ENCODE data around the gene TMSB4X.
"Not testable (repeated sequence)": the region's sequence is repeated elsewhere in the genome, so short reads cannot be mapped to it uniquely, and the experiment has no call there.

The TMSB4X gene

DNA sequence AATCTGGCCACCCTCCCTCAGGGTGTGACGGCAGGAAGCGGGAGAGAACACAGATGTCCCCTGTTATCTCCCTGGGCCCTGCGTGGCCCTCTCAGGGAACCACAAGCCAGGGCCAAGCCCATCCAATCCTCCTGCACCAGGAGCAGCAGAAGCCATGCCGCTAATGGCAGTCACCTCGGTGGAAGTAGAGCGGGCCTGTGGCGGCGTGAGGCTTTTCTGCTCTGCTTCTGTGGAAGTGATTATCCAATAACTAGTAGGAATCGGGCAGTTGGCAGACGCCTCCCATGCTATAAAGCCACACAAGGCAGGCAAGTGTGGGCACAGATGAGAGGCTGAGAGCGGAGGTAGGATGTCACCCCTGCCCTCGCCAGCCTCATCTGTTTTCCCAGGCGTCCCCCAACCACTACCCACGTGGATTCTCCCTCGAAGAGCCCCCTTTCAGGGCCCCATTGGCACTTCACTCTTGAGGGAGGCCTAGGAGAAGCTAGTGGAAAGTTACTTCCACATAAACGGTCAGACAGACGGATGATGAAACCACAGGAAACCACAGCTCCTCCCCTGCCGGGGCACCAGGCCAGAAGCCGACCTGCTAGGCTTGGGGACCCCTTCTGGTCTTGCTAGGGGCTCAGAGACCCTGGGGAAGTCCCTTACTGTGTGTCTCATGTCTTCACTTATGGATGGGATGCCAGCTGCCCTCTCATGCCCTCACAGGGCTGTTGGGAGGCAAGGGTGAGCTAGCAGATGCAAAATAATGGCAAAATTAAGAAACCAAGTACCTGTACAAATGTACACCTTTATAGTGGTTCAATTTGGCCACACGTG lies 18.8 kb upstream of the TMSB4X start:
- DNase-seq (ENCODE audit: low spot score) = no peak
- TF ChIP-seq, protein P1, sequence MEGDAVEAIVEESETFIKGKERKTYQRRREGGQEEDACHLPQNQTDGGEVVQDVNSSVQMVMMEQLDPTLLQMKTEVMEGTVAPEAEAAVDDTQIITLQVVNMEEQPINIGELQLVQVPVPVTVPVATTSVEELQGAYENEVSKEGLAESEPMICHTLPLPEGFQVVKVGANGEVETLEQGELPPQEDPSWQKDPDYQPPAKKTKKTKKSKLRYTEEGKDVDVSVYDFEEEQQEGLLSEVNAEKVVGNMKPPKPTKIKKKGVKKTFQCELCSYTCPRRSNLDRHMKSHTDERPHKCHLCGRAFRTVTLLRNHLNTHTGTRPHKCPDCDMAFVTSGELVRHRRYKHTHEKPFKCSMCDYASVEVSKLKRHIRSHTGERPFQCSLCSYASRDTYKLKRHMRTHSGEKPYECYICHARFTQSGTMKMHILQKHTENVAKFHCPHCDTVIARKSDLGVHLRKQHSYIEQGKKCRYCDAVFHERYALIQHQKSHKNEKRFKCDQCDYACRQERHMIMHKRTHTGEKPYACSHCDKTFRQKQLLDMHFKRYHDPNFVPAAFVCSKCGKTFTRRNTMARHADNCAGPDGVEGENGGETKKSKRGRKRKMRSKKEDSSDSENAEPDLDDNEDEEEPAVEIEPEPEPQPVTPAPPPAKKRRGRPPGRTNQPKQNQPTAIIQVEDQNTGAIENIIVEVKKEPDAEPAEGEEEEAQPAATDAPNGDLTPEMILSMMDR (IDR thresholded peaks at IDR 0.05; ENCODE audit: extremely low read depth, insufficient read depth, missing control alignments) = no peak
- in situ Hi-C loops (cut with MboI; ENCODE audit: low pct_unique_long_range_greater_than_20kb, low sequenced_read_pairs, unreplicated experiment) = loop anchor here (10.0 kb wide), 2 partner anchors 129 to 539 kb away; no protein-coding TSS in a partner anchor

DNA sequence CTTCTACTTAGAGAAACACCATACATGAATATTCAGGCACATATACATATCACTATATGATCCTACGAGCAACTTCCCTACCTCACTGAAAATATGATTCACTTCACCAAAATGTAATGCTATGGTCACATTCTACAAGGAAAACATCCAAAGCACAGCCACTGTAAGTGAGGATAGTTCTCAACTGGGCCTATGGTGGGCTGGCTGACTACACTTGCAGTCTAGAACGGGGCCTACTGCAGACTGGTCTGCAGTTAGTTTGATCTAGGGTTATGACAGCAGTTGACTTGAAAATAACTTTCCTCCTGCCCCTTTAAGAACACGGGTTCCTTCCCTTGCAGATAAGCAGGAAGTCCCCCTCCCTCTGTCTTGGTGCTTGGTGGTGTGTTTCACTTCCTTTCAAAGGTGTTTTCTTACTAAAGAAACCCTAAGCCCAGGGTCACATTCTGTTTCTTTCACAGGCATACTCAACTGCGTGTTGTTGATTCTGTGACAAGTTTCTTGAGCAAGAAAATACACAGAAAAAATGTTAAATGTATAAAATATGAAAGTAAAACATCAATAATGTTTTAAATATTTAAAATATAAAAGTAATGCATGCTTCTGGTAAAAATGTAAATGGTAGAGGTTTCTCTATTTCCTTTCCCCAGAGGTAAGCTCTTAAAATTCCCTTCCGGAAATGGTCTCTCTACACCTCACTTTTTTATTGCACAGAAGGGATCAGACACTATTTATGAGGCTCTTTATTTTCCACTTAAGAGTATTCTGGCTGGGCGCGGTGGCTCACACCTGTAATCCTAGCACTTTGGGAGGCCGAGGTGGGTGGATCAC lies 18.0 kb upstream of the TMSB4X start:
- in situ Hi-C loops (cut with MboI; ENCODE audit: low pct_unique_long_range_greater_than_20kb, low sequenced_read_pairs, unreplicated experiment) = loop anchor here (10.0 kb wide), 2 partner anchors 128 to 538 kb away; no protein-coding TSS in a partner anchor
- DNase-seq (ENCODE audit: low spot score) = peak; percentile 84
- TF ChIP-seq, protein P1 (IDR thresholded peaks at IDR 0.05; ENCODE audit: extremely low read depth, insufficient read depth, missing control alignments) = no peak

DNA sequence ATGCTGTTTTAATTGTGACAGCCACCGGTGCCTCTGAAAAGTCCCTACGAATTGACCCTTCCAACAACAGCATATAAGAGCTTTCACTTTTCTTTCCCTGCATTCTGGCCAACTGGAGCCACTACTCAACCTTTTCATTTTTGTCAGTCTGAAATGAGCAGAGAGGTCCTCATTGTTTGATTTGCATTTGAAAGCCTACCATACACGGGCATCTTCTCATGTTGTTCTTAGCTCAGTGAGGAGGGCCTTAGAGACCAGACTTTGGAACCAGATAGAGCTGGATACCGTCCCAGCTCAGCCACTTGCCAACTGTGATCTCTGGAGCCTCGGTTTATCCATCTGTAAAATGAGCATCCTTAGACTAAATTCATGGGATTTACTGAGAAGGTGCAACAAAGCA lies 16.9 kb upstream of the TMSB4X start:
- peak; percentile 33 for DNase-seq (ENCODE audit: low spot score)
- TF ChIP-seq, protein P1 (IDR thresholded peaks at IDR 0.05; ENCODE audit: extremely low read depth, insufficient read depth, missing control alignments) = no peak
- in situ Hi-C loops (cut with MboI; ENCODE audit: low pct_unique_long_range_greater_than_20kb, low sequenced_read_pairs, unreplicated experiment) = loop anchor here (10.0 kb wide), 2 partner anchors 127 to 537 kb away; no protein-coding TSS in a partner anchor

DNA sequence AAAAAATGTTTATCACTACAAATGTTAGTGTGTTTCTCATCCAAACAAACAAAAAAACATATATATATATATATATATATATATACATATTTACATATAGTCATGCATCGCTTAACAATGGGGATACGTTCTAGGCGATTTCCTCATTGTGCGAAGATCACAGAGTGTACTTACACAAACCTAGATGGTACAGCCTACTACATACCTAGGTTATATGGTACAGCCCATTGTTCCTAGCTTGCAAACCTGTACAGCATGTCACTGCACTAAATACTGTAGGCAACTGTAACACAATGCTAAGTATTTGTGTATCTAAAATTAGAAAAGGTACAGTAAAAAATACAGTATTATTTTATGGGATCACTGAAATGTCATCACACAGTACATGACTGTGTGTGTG lies 16.4 kb upstream of the TMSB4X start:
- in situ Hi-C loops (cut with MboI; ENCODE audit: low pct_unique_long_range_greater_than_20kb, low sequenced_read_pairs, unreplicated experiment) = loop anchor here (10.0 kb wide), 2 partner anchors 126 to 536 kb away; no protein-coding TSS in a partner anchor
- DNase-seq (ENCODE audit: low spot score) = no peak
- TF ChIP-seq, protein P1 (IDR thresholded peaks at IDR 0.05; ENCODE audit: extremely low read depth, insufficient read depth, missing control alignments) = no peak

DNA sequence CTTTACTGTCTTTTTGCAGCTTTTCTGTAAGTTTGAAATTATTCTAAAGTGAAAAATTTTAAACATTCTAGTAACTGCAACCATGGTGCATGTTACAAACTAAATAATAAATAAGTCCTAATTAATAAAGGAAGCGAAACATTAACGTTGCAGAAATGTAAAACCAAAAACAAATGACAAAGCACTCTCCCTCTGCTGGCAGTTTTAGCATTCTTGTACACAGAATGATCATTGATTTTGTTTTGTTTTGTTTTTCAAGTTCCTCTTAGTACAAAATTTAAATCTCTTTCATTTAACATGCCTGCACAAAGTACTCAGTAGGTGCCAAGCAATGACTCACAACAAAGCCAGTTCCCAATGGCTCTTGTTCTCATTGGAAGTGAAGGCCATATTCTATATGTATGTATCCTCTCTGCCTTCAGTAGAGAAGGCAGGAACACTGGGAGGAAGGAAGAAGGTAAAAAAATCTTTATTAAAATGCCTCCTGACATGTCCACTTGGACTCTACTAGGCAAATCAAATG lies 13.7 kb upstream of the TMSB4X start:
- DNase-seq (ENCODE audit: low spot score) = peak; percentile 17
- TF ChIP-seq, protein P1 (IDR thresholded peaks at IDR 0.05; ENCODE audit: extremely low read depth, insufficient read depth, missing control alignments) = peak; percentile 17
- in situ Hi-C loops (cut with MboI; ENCODE audit: low pct_unique_long_range_greater_than_20kb, low sequenced_read_pairs, unreplicated experiment) = no loop called here

DNA sequence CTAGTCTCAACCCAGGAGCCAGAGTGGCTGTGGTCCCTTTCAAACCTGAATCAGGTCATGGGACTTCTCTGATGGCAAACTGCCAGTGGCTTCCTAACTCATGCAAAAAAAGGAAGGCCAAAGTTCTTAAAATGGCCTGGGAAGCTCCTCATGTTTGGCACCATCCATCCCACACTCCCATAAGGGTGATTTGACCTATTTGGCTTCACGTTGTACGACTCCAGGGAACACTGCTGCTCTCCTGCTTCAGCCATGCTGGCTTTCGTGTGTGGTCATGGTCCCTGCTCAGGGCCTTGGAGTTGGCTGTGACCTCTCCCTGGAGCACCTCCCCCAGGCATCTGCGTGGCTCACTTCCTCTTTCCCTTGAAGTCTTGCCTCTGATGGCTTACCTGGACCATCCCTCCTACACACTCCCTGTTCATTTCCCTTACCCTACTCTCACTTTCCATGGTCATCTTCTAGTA lies 12.8 kb upstream of the TMSB4X start:
- TF ChIP-seq, protein P1 (IDR thresholded peaks at IDR 0.05; ENCODE audit: extremely low read depth, insufficient read depth, missing control alignments) = no peak
- peak; percentile 40 for DNase-seq (ENCODE audit: low spot score)
- in situ Hi-C loops (cut with MboI; ENCODE audit: low pct_unique_long_range_greater_than_20kb, low sequenced_read_pairs, unreplicated experiment) = no loop called here

DNA sequence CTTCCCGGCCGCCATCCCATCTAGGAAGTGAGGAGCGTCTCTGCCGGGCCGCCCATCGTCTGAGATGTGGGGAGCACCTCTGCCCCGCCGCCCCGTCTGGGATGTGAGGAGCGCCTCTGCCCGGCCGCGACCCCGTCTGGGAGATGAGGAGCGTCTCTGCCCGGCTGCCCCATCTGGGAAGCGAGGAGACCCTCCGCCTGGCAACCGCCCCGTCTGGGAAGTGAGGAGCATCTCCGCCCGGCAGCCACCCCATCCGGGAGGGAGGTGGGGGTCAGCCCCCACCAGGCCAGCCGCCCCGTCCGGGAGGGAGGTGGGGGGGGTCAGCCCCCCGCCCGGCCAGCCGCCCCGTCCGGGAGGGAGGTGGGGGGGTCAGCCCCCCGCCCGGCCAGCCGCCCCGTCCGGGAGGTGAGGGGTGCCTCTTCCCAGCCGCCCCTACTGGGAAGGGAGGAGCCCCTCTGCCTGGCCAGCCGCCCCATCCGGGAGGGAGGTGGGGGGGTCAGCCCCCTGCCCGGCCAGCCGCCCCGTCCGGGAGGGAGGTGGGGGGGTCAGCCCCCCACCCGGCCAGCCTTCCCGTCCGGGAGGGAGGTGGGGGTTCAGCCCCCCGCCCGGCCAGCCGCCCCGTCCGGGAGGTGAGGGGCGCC lies 11.6 kb upstream of the TMSB4X start:
- in situ Hi-C loops (cut with MboI; ENCODE audit: low pct_unique_long_range_greater_than_20kb, low sequenced_read_pairs, unreplicated experiment); DNase-seq (ENCODE audit: low spot score): not testable (repeated sequence)

Data from GM13977 (cell line).